HepG2 (cell line): ENCODE data around the gene ABHD2. TPM values are rescaled to one million over a fixed set of nuclear protein-coding genes. Genes with fewer than 3 reads are reported as not detected.

Experiments
- ARID2 ChIP-seq: sonication (generic); formaldehyde crosslinking; IDR thresholded peaks from 2 replicates; pipeline ENCODE4 v1.8.1; 2022; ENCODE audit warnings: mild to moderate bottlenecking, missing genetic modification reagents, borderline replicate concordance
- ARNT ChIP-seq: fragments of 450-650 bp; IDR thresholded peaks from 2 replicates; pipeline ENCODE4 v1.6.1; 2017
- ATAD3A ChIP-seq: sonication (generic); formaldehyde crosslinking; IDR thresholded peaks from 2 replicates; pipeline ENCODE4 v1.4.0; 2020; ENCODE audit warnings: missing genetic modification reagents
- BRCA1 ChIP-seq: sonication (generic); formaldehyde crosslinking; IDR thresholded peaks from 2 replicates; pipeline ENCODE4 v1.4.0; 2020; ENCODE audit warnings: missing genetic modification reagents
- BRD4 ChIP-seq: sonication (generic); formaldehyde crosslinking; IDR thresholded peaks from 2 replicates; pipeline ENCODE4 v1.4.0; 2020; ENCODE audit warnings: missing genetic modification reagents
- CCDC6 ChIP-seq: sonication (generic); formaldehyde crosslinking; IDR thresholded peaks from 2 replicates; pipeline ENCODE4 v1.8.1; 2022; ENCODE audit warnings: mild to moderate bottlenecking, missing genetic modification reagents, moderate library complexity
- ELF1 ChIP-seq: sonication (generic); formaldehyde crosslinking; IDR thresholded peaks from 2 replicates; pipeline ENCODE4 v1.4.0; 2020; ENCODE audit warnings: missing genetic modification reagents
- FOSL1 ChIP-seq: sonication (generic); formaldehyde crosslinking; IDR thresholded peaks from 2 replicates; pipeline ENCODE4 v1.9.0; 2021; ENCODE audit warnings: missing genetic modification reagents, borderline replicate concordance
- GPN1 ChIP-seq: sonication (generic); formaldehyde crosslinking; IDR thresholded peaks from 2 replicates; pipeline ENCODE4 v1.5.1; 2020; ENCODE audit warnings: missing genetic modification reagents, borderline replicate concordance
- HMGXB3 ChIP-seq: sonication (generic); formaldehyde crosslinking; IDR thresholded peaks from 2 replicates; pipeline ENCODE4 v1.4.0; 2020; ENCODE audit warnings: missing genetic modification reagents, borderline replicate concordance
- HNF4A ChIP-seq: sonication (generic); formaldehyde crosslinking; IDR thresholded peaks from 2 replicates; pipeline ENCODE4 v1.4.0; 2020; ENCODE audit warnings: missing genetic modification reagents
- MZF1 ChIP-seq: sonication (generic); formaldehyde crosslinking; IDR thresholded peaks from 2 replicates; pipeline ENCODE4 v1.8.1; 2023; ENCODE audit warnings: mild to moderate bottlenecking, missing genetic modification reagents, borderline replicate concordance
- NFIB ChIP-seq: sonication (generic); formaldehyde crosslinking; IDR thresholded peaks from 2 replicates; pipeline ENCODE4 v1.9.0; 2021; ENCODE audit warnings: missing genetic modification reagents, mild to moderate bottlenecking, borderline replicate concordance
- NR2C2 ChIP-seq: sonication (generic); formaldehyde crosslinking; IDR thresholded peaks from 2 replicates; pipeline ENCODE4 v1.4.0; 2020; ENCODE audit warnings: missing genetic modification reagents, mild to moderate bottlenecking, moderate library complexity, borderline replicate concordance
- PAF1 ChIP-seq: IDR thresholded peaks from 2 replicates; pipeline ENCODE4 v1.6.1; 2016; ENCODE audit warnings: missing genetic modification reagents, missing compliant biosample characterization
- PAX8 ChIP-seq: sonication (generic); formaldehyde crosslinking; IDR thresholded peaks from 2 replicates; pipeline ENCODE4 v1.8.0; 2022; ENCODE audit warnings: mild to moderate bottlenecking, missing genetic modification reagents, borderline replicate concordance
- PRMT3 ChIP-seq: sonication (generic); formaldehyde crosslinking; IDR thresholded peaks from 2 replicates; pipeline ENCODE4 v1.8.1; 2022; ENCODE audit warnings: low read depth, mild to moderate bottlenecking, moderate library complexity, missing genetic modification reagents, borderline replicate concordance
- RARA ChIP-seq: IDR thresholded peaks from 2 replicates; pipeline ENCODE4 v1.6.1; 2016; ENCODE audit warnings: missing genetic modification reagents, missing compliant biosample characterization
- REXO4 ChIP-seq: sonication (generic); formaldehyde crosslinking; IDR thresholded peaks from 2 replicates; pipeline ENCODE4 v1.8.0; 2022; ENCODE audit warnings: missing genetic modification reagents, mild to moderate bottlenecking, borderline replicate concordance
- TBX2 ChIP-seq: sonication (generic); formaldehyde crosslinking; IDR thresholded peaks from 2 replicates; pipeline ENCODE4 v1.5.0; 2020; ENCODE audit warnings: missing genetic modification reagents, mild to moderate bottlenecking, borderline replicate concordance
- TCF7 ChIP-seq: sonication (generic); IDR thresholded peaks from 2 replicates; pipeline ENCODE4 v1.6.1; 2016; ENCODE audit warnings: antibody characterized with exemption, low read depth
- TEAD2 ChIP-seq: sonication (generic); formaldehyde crosslinking; IDR thresholded peaks from 2 replicates; pipeline ENCODE4 v1.9.0; 2021; ENCODE audit warnings: missing genetic modification reagents
- TEAD3 ChIP-seq: optimal IDR thresholded peaks from 2 replicates; pipeline ENCODE3; 2016; ENCODE audit warnings: borderline replicate concordance
- ZKSCAN1 ChIP-seq: fragments of 150-350 bp; IDR thresholded peaks from 2 replicates; pipeline ENCODE4 v1.6.1; 2014; ENCODE audit warnings: low read length
- ZNF234 ChIP-seq: sonication (generic); formaldehyde crosslinking; conservative IDR thresholded peaks from 2 replicates; pipeline ENCODE4 v1.5.1; 2020; ENCODE audit warnings: mild to moderate bottlenecking, missing genetic modification reagents
- ZNF44 ChIP-seq: sonication (generic); formaldehyde crosslinking; IDR thresholded peaks from 2 replicates; pipeline ENCODE4 v1.5.1; 2020; ENCODE audit warnings: mild to moderate bottlenecking, missing genetic modification reagents
- ZNF547 ChIP-seq: sonication (generic); formaldehyde crosslinking; IDR thresholded peaks from 2 replicates; pipeline ENCODE4 v1.5.1; 2020; ENCODE audit warnings: mild to moderate bottlenecking, missing genetic modification reagents
- ZNF678 ChIP-seq: sonication (generic); formaldehyde crosslinking; IDR thresholded peaks from 2 replicates; pipeline ENCODE4 v1.4.0; 2020; ENCODE audit warnings: mild to moderate bottlenecking, missing genetic modification reagents
- ZNF781 ChIP-seq: sonication (generic); formaldehyde crosslinking; IDR thresholded peaks from 2 replicates; pipeline ENCODE4 v1.5.1; 2020; ENCODE audit warnings: borderline replicate concordance, mild to moderate bottlenecking, missing genetic modification reagents; ENCODE audit errors: not compliant biosample characterization
- polyA plus RNA-seq, 8 experiments: library from polyadenylated mRNA; depleted of rRNA in 3 of 8; stranded (reverse) in 7 of 8; unstranded in 1 of 8; fragments of >200 nt; fragmentation: Illumina TruSeq in 4 of 8; extraction: Trizol in 4 of 8; gene quantifications; 2 replicates each; pipeline versions ENCODE4 v1.2.1 to v1.2.3, GENCODE V29; 2011 to 2016; ENCODE audit warnings: low read depth in 4 of 8, missing spikeins in 1 of 8, mixed read lengths in 1 of 8; ENCODE audit not compliant: insufficient read depth in 1 of 8
- total RNA-seq, 5 experiments: library from RNA; depleted of rRNA; stranded (reverse); fragments of >200 nt; fragmentation: Illumina TruSeq; extraction: Trizol; gene quantifications; 2 replicates each; pipeline ENCODE4 v1.2.3, GENCODE V29; 2016; ENCODE audit warnings: low read depth in 1 of 5

Gene ABHD2
- total and polyA plus RNA-seq, 2 of the 13 experiments (the other 11 are each of a cell fraction or from before 2014, with no cell fraction given) = 14.8 to 22.4 TPM

GRCh38 chr15:89243691-89244573 lies 155.7 kb downstream of the ABHD2 start, which contains the start of gene FANCI (continued):
- TF ChIP-seq NR2C2 (CRISPR knock-in tag) (peak; percentile 50), ZNF547 (no peak; the same call in 1 of the 2 replicates), MZF1 (CRISPR knock-in tag) (no peak), TCF7 (no peak), HMGXB3 (CRISPR knock-in tag) (0 out of 2 replicates have a peak, but pooled peaks have one; percentile 21), ZNF44 (CRISPR knock-in tag) (no peak), ZNF781 (CRISPR knock-in tag) (no peak), ZNF234 (CRISPR knock-in tag) (no peak), TBX2 (peak; percentile 82), HNF4A (CRISPR knock-in tag) (no peak), PRMT3 (CRISPR knock-in tag) (no peak), BRD4 (CRISPR knock-in tag) (no peak), TEAD2 (CRISPR knock-in tag) (no peak), PAF1 (CRISPR knock-in tag) (no peak), ZKSCAN1 (no peak), ELF1 (CRISPR knock-in tag) (peak; percentile 86), RARA (CRISPR knock-in tag) (no peak), ATAD3A (no peak), NFIB (CRISPR knock-in tag) (no peak), PAX8 (no peak), TEAD3 (no peak), FOSL1 (CRISPR knock-in tag) (no peak), CCDC6 (CRISPR knock-in tag) (peak; percentile 55; the same call in 1 of the 2 replicates), ZNF678 (no peak), GPN1 (CRISPR knock-in tag) (no peak; the same call in 1 of the 2 replicates), ARNT (no peak), ARID2 (peak; percentile 32; the same call in 1 of the 2 replicates), BRCA1 (CRISPR knock-in tag) (no peak), REXO4 (CRISPR knock-in tag) (no peak)
